Muscle layer of duodenum (tissue), 2 donors: ENCODE measurements around the gene TKT.
"Not testable (repeated sequence)": the region's sequence is repeated elsewhere in the genome, so short reads cannot be mapped to it uniquely, and the experiment has no call there.

Experiments used
- H3K27ac ChIP-seq: one replicate; pipeline ENCODE4 v1.7.0; 2013; ENCODE audit warnings: mild to moderate bottlenecking, low read length
- H3K27me3 ChIP-seq: one replicate; pipeline ENCODE4 v1.7.0; 2013; ENCODE audit warnings: low read depth, mild to moderate bottlenecking, control low read depth, low read length
- H3K36me3 ChIP-seq, 2 donors: one replicate each; pipeline ENCODE4 v1.7.0; 2013; ENCODE audit warnings: low read length in 2 of 2, control low read depth in 1 of 2, mild to moderate bottlenecking in 1 of 2; ENCODE audit not compliant: insufficient read depth in 2 of 2, control insufficient read depth in 1 of 2
- H3K4me1 ChIP-seq, 2 donors: one replicate each; pipeline ENCODE4 v1.7.0; 2013; ENCODE audit warnings: low read length in 2 of 2, mild to moderate bottlenecking in 2 of 2, control low read depth in 1 of 2, moderate library complexity in 1 of 2; ENCODE audit not compliant: insufficient read depth in 2 of 2, control insufficient read depth in 1 of 2
- H3K4me3 ChIP-seq, 2 donors: one replicate each; pipeline ENCODE4 v1.7.0; 2013; ENCODE audit warnings: low read length in 2 of 2, low read depth in 1 of 2, mild to moderate bottlenecking in 1 of 2
- H3K9me3 ChIP-seq, 2 donors: one replicate each; pipeline ENCODE4 v1.7.0; 2013; ENCODE audit warnings: low read length in 2 of 2, control low read depth in 1 of 2, mild to moderate bottlenecking in 1 of 2; ENCODE audit not compliant: control insufficient read depth in 1 of 2
- donor health status: healthy.

Gene TKT

DNA sequence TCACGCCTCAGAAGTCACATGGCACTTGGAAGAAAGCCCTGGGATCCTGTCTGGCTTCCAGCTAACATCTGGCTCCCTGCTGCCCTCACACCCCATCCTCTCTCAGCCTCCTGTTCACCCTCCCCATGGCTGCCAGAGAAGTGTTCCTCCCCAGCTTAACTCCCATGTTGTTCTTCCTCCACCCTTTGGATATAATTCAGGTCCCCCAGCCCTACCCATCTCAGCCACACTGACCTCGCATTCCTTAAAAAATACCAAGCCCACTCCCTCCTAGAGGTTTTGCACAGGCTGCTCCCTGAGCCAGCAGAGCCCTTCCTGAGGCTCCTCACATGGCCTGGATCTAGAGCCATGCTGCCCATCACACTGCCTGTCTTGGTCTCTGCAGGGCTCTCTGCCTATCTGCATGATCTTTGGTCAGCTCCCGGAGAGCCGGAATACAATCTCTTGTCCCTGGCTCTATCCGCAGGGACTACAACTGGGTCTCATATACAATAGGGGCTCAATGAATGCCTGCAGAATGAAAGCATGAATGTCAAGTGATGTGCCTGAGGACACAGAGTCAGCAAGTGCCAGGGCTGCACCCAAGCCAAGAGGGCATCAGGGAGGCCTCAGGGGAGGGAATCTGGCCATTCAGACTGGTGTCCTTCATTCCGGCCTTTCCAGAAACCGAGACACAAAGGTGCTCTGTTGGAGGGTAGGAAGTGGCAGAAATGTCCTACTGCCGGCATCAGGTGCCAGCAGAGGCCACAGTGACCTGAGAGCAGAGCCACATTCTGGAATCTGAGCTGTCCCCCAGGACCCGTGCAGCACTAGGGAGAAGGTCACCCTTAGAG lies 3.8 kb upstream of the TKT start:
- peaks cover 0 to 17% of the 10 kb centered on the region in 2 donors for H3K4me1 ChIP-seq
- no peak overlapping the region for H3K27ac ChIP-seq
- no peak overlapping the region for H3K4me3 ChIP-seq
- H3K27me3 ChIP-seq, result no peaks in the 10 kb centered on the region
- no peaks in the 10 kb centered on the region for H3K9me3 ChIP-seq
- no peaks in the 10 kb centered on the region for H3K36me3 ChIP-seq

DNA sequence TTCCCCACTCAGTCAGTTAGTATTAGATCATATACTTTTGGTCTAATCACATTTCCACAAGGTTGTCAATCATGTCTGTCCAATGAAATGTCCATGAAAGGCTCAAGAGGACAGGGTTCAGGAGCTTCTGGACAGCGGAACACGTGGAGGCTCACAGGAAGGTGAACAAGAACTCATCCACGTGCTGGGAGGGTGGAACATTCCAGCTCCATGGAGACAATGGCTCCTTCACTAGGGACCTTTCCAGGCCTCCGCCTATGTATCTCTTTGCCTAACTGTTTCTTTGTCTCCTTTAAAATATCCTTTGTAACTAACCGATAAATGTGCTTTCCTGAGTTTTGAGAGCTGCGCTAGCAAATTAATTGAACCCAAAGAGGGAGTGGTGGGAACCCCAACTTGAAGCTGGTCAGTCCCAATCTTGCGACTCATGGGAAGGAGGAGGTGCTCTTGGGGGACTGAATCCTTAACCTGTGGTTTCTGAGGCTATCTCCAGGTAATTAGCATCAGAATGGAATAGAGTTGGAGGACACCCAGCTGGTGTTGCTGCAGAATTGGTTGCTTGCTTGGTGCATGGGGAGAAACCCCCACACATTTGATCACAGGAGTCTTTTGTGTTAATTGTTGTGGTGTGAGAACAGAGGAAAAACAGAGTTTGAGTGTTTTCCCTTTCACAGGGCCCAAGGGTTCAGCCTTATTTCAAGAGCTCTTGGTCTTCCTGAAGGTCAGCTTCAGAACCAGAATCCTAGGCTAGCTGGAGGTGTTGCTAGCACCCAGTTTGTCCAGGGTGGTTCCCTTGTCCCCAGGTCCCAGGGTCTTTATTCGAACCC lies 3.0 kb upstream of the TKT start:
- H3K27me3 ChIP-seq, result no peaks in the 10 kb centered on the region
- H3K4me3 ChIP-seq, result no peak overlapping the region
- no peaks in the 10 kb centered on the region for H3K36me3 ChIP-seq
- H3K27ac ChIP-seq, result no peak overlapping the region
- H3K4me1 ChIP-seq, result peaks cover 4 to 25% of the 10 kb centered on the region in 2 donors
- H3K9me3 ChIP-seq, result no peaks in the 10 kb centered on the region

DNA sequence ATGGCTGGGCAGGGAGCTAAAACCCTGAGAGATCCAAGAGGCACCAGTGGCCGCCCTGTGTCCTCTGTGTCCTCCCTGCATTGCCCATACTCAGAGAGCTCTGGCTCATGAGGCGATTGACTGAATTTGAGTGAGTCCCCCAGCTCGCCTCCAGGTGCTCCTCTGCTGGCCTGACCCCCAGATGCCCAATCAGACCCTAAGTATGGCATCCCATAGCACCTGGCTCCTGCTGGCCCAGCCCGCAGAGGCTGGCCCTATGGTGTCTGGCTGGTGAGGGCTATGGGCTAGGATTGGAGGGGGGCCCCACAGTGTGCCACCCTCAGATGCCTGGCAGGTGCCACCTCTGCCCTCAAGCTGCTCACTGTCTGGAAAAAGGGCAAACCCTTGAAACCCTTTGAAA lies 1.6 kb upstream of the TKT start:
- peaks cover 4 to 38% of the 10 kb centered on the region in 2 donors for H3K4me1 ChIP-seq
- H3K9me3 ChIP-seq, result no peaks in the 10 kb centered on the region
- H3K27ac ChIP-seq, result no peak overlapping the region
- no peak overlapping the region for H3K4me3 ChIP-seq
- H3K27me3 ChIP-seq, result no peaks in the 10 kb centered on the region
- H3K36me3 ChIP-seq, result no peaks in the 10 kb centered on the region

DNA sequence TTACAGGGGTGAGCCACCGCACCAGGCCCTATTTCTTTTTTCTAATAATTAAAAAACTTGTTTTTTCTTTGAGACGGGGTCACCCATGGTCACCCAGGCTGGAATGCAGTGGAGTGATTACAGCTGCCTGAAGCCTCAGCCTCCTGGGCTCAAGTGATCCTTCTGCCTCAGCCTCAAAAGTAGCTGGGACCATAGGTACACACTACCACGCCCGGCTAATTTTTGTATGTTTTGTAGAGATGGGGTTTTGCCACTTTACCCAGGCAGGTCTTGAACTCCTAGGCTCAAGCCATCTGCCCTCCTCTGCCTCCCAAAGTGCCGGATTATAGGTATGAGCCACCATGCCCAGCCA lies 858 bp upstream of the TKT start:
- Histone ChIP-seq H3K4me1 (peaks cover 4 to 45% of the 10 kb centered on the region in 2 donors), H3K4me3 (no peak overlapping the region), H3K27me3 (no peaks in the 10 kb centered on the region), H3K36me3 (no peaks in the 10 kb centered on the region), H3K27ac (no peak overlapping the region), H3K9me3 (no peaks in the 10 kb centered on the region)

DNA sequence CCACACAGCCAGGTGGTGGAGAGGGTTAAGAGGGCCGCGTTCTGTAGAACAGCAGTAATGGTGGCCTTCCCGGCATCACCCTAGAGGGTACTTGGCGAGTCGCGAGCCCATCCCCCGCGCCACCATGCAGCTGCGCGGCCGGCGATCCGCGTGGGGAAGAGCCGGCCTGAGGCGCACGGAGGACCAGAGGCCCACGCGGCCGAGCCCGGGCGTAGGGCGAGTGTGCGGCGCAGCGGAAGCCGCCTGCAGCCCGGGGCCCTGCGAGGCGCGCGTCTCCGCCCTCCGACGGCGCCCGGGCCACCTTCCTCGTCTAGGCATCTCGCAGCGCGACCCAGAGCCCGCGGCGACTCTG lies 423 bp downstream of the TKT start:
- H3K4me1 ChIP-seq, result peaks cover 9 to 55% of the 10 kb centered on the region in 2 donors
- no peaks in the 10 kb centered on the region for H3K9me3 ChIP-seq
- H3K27me3 ChIP-seq, result no peaks in the 10 kb centered on the region
- H3K36me3 ChIP-seq, result no peaks in the 10 kb centered on the region
- H3K27ac ChIP-seq, result peak overlapping the region; percentile 73
- H3K4me3 ChIP-seq, result peak overlapping the region; percentile 91 to 98

DNA sequence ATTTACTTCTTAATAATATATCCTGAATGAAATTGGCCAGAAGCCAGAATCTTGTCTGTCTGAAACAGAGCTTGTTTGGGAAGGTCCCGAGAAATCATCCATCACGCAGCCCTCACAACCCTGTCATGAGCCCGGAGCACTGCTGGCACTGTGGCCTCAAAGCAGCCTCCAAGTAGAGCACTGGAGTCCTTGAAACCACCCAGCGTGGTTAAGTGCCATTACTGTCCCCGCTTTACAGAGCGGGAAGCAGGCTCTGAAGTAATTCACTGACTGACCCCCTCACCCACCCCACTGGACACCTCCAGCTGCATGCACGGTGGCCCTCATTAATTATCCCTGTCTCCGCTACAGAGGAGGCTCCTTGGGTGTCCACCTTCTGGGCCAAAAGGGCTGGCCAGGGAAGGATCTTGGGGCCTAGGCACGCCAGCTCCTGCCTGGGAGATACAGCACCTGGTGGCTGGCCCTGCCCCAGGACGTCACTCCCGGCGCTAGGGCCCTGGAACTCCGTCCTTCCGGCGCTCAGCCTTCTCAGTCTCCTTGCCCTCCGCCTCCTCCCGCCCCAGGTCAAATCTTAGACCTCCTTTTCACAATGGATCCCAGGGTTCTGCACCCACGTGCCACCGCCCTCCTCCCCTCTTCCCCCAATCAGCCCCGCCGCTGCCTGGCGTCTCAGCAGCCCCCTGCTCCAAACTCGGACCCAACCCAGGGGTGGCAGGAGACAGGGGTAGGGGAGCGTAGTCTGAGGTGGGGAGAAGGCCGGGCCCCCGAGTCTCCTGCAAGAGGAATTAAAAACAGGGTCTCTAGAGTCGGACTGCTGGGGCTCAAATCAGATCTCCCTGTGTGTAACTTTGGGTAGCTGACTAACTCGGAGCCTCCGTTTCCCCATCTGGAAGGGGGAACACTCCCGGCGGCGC lies 1.1 kb downstream of the TKT start:
- H3K27me3 ChIP-seq, result no peaks in the 10 kb centered on the region
- H3K4me3 ChIP-seq, result peak overlapping the region; percentile 91 to 98
- no peaks in the 10 kb centered on the region for H3K36me3 ChIP-seq
- H3K27ac ChIP-seq, result peak overlapping the region; percentile 73
- H3K9me3 ChIP-seq, result no peaks in the 10 kb centered on the region
- peaks cover 9 to 58% of the 10 kb centered on the region in 2 donors for H3K4me1 ChIP-seq

DNA sequence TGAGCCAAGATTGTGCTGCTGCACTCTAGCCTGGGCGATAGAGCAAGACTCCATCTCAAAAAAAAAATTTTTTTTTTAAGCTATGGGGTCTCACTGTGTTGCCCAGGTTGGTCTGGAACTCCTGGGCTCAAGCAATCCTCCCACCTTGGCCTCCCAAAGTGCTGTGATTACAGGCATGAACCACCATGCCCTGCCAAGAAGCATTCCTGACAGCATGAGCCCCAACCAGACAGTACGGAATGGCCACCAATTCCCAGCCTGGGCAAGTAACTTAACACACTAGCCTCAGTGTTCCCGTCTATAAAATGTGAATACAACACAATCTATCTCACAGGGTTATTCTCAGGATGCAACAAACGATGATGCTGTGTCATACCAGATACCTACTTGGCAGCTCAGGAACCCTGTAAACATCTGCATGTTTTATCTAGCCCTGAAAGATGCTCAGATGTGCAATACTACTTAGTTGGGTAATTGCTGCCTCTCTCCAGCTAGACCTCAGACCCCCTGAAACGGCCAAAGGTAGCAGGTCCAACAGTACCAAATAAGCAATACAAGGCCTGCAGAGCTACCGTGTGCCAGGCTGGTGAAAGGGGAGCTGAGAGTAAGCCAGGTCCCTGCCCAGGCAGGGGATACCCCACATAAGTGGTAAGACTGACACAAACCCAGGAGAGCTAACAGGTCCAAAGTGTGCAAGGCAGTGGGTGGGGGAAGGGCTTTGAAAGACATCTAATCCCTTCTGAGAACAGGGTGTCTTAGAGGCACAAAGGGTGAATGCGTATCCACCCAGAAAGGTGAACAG lies 1.9 kb downstream of the TKT start:
- H3K4me1 ChIP-seq, result peaks cover 9 to 52% of the 10 kb centered on the region in 2 donors
- H3K27ac ChIP-seq, result peak overlapping the region; percentile 73
- H3K9me3 ChIP-seq, result no peaks in the 10 kb centered on the region
- H3K4me3 ChIP-seq, result peak overlapping the region; percentile 91 to 98
- no peaks in the 10 kb centered on the region for H3K27me3 ChIP-seq
- H3K36me3 ChIP-seq, result no peaks in the 10 kb centered on the region

DNA sequence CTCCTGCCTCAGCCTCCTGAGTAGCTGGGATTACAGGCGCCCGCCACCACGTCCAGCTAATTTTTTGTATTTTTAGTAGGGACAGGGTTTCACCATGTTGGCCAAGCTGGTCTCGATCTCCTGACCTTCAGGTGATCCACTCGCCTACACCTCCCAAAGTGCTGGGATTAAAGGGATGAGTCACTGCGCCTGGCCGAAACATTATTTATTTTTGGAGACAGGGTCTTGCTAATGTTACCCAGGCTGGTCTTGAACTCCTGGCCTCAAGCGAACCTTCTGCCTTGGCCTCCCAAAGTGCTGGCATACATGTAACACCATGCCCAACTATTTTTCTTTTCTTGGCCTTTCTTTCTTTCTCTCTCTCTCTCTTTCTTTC lies 2.9 kb downstream of the TKT start:
- peak overlapping the region in 1 of 2 donors; percentile 98 for H3K4me3 ChIP-seq
- peaks cover 9 to 58% of the 10 kb centered on the region in 2 donors for H3K4me1 ChIP-seq
- not testable (repeated sequence) for H3K27me3 ChIP-seq, H3K36me3 ChIP-seq, H3K9me3 ChIP-seq, H3K27ac ChIP-seq

DNA sequence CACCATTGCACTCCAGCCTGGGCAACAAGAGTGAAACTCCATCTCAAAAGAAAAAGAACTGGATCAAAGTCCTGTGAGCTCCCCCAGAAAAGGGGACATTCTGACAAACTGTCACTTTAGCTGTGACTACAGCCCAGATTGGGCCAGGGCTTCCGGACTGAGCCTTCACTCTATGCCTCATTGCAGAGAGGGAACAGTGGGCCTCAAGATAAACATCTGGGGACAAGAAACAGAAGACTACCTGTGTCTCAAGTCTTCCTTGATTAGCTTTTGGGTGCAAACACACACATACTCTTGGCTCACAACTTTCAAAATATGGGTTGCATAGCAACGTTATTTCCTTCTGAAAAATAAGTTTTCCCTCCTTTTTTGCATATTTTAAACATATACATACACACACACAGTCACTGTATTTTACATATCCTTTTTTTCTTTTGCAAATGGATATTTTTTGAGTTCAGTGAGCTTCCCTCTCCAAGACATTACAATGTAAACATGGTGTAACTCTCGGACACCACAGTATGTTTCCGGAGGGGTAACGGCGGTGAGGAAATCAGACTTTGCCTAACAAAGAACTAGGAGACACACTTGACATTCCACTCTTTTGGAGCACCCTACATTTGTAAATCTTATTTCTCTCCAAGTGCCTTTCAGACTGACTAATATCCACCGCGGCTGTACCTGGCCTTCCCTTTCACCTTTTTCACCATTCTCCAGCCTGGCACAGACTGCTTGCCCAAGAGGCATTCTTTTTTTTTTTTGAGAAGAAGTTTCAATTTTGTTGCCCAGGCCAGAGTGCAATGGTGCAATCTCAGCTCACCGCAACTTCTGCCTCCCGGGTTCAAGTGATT lies 3.5 kb downstream of the TKT start:
- peak overlapping the region; percentile 37 to 98 for H3K4me3 ChIP-seq
- no peak overlapping the region for H3K27ac ChIP-seq
- peaks cover 9 to 58% of the 10 kb centered on the region in 2 donors for H3K4me1 ChIP-seq
- H3K27me3 ChIP-seq, result no peaks in the 10 kb centered on the region
- no peaks in the 10 kb centered on the region for H3K9me3 ChIP-seq
- H3K36me3 ChIP-seq, result no peaks in the 10 kb centered on the region
